KMS-11 (cell line): ENCODE results near the gene ADGRG6.

Source experiments
- H2AFZ ChIP-seq: fragments of 200-600 bp; sonication (generic); 2 replicates; pipeline ENCODE4 v1.6.1; 2016; ENCODE audit warnings: antibody characterized with exemption, mixed run types, low read depth
- H3K27ac ChIP-seq: fragments of 200-600 bp; sonication (generic); 2 replicates; pipeline ENCODE4 v1.6.1; 2016; ENCODE audit warnings: mild to moderate bottlenecking, mixed run types
- H3K27me3 ChIP-seq: fragments of 200-600 bp; sonication (generic); 2 replicates; pipeline ENCODE4 v1.6.1; 2017; ENCODE audit warnings: mild to moderate bottlenecking, low read depth, mixed run types, moderate library complexity; ENCODE audit not compliant: insufficient read depth
- H3K36me3 ChIP-seq: fragments of 200-600 bp; sonication (generic); 2 replicates; pipeline ENCODE4 v1.6.1; 2017; ENCODE audit warnings: mild to moderate bottlenecking, mixed run types; ENCODE audit not compliant: insufficient read depth
- H3K4me1 ChIP-seq: fragments of 200-600 bp; sonication (generic); 2 replicates; pipeline ENCODE4 v1.6.1; 2016; ENCODE audit warnings: mild to moderate bottlenecking, low read depth, mixed run types; ENCODE audit not compliant: poor library complexity, severe bottlenecking
- H3K4me2 ChIP-seq: fragments of 200-600 bp; sonication (generic); 2 replicates; pipeline ENCODE4 v1.7.0; 2016; ENCODE audit warnings: mild to moderate bottlenecking, mixed run types
- H3K4me3 ChIP-seq: fragments of 200-600 bp; sonication (generic); IDR thresholded peaks from 2 replicates; pipeline ENCODE4 v1.6.1; 2017; ENCODE audit warnings: low read depth, low read length, mixed read lengths; ENCODE audit not compliant: insufficient read depth
- H3K79me2 ChIP-seq: fragments of 200-600 bp; sonication (generic); 2 replicates; pipeline ENCODE4 v1.6.1; 2016; ENCODE audit warnings: low read depth, mixed run types; ENCODE audit not compliant: insufficient read depth
- H3K9ac ChIP-seq: fragments of 200-600 bp; sonication (generic); 2 replicates; pipeline ENCODE4 v1.6.1; 2016; ENCODE audit warnings: mild to moderate bottlenecking, mixed run types
- H4K20me1 ChIP-seq: fragments of 200-600 bp; sonication (generic); 2 replicates; pipeline ENCODE4 v1.6.1; 2016; ENCODE audit warnings: mild to moderate bottlenecking, mixed run types; ENCODE audit not compliant: insufficient read depth
- CTCF ChIP-seq: fragments of 200-600 bp; sonication (generic); conservative IDR thresholded peaks from 2 replicates; pipeline ENCODE4 v1.6.1; 2017; ENCODE audit warnings: low read depth, mild to moderate bottlenecking, antibody characterized with exemption, low read length, moderate library complexity, mixed read lengths

Gene ADGRG6

DNA sequence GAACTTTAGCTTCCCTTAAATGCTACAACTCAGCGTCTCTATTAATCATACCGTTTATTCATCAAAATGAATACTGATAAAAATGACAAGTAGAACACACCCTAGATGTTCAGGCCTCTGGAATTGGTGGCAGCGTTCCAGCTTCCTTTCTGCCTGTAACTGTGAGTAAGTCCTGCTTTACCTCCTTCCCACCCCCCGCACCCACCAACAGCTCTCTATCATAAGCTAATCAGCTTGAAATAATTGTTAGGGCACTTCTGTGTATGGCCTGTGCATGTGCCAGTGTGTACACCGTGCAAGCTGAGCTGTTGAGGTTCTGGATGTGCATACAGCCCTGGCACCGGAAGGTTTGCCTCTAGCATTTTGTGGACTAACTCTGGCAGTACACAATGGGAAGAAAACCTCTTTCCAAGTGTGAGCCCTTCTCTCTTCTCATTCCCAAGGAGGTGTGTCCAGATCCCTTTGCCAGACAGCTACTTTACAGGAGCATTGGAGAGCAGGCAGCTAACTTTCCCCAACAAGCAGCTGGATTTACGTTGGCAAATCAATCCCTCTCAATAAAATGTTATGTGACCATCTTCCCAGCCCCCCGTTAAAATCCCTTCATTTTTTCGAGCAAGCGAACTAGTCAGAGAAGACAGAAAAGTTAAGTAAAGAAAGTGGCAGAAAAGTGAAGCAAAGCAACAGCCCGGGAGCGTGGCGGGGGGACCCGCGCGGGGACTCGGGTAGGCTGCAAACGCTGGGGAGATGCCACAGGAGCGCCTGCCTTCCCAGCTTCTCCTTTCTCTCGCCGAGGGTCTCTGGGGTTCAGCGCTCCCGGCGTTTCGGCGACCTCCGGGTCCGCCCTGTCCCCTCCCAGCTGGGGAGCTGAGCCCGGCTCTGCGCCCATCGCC is 803 bp upstream of the ADGRG6 start:
- Histone ChIP-seq H3K4me2 (peak overlapping the region; percentile 46), H4K20me1 (no peaks in the 10 kb centered on the region), H3K4me3 (no peak overlapping the region), H3K4me1 (peaks cover 7% of the 10 kb centered on the region), H3K9ac (peak overlapping the region; percentile 33; the same call in 1 of the 2 replicates), H3K27me3 (no peaks in the 10 kb centered on the region), H2AFZ (peak overlapping the region; percentile 91), H3K79me2 (no peaks in the 10 kb centered on the region), H3K27ac (no peak overlapping the region), H3K36me3 (no peaks in the 10 kb centered on the region)
- no peak for TF ChIP-seq CTCF

DNA sequence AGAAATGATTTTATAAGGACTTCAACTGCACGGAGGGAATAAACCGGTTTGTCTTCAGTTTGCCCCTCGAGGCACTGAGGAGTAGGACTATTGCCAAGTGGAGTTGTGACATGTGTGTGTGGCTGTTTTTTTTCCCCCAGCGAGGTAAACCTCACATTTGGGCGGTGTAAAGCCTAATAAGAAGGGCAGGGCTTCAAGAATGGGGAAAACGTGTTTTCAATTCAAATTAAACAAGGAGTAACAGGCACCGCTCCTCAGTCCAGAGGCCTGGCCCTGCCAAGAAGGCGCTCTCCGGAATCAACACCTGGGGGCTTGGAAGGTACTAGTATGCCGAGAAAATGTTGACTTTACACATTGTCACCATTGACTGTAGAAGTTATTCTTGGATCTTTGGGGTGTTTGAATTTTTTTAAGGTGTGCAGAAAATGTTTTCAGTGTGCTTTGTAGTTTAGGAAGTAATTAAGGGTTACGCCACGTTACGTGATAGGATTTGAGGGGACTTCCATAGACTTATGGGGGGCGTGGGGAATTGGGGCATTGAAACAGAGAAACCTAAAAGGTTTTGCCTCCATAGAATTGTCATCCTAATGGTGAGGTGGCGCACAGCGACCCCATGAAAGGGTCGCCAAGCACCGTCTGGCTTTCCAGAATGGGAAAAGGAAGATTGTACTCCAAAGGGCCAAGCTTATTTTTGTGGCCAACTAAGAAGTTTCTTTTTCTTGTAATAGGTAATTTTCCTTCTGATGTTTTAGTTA is 791 bp downstream of the ADGRG6 start:
- H3K79me2 ChIP-seq: no peaks in the 10 kb centered on the region
- H3K4me3 ChIP-seq: no peak overlapping the region
- peak overlapping the region; percentile 77 for H3K4me2 ChIP-seq
- no peak for TF ChIP-seq CTCF
- H3K27ac ChIP-seq: no peak overlapping the region
- H3K36me3 ChIP-seq: no peaks in the 10 kb centered on the region
- H2AFZ ChIP-seq: peak overlapping the region; percentile 91
- H3K9ac ChIP-seq: peak overlapping the region; percentile 33; the same call in 1 of the 2 replicates
- H3K4me1 ChIP-seq: peaks cover 7% of the 10 kb centered on the region
- H3K27me3 ChIP-seq: no peaks in the 10 kb centered on the region
- H4K20me1 ChIP-seq: no peaks in the 10 kb centered on the region

DNA sequence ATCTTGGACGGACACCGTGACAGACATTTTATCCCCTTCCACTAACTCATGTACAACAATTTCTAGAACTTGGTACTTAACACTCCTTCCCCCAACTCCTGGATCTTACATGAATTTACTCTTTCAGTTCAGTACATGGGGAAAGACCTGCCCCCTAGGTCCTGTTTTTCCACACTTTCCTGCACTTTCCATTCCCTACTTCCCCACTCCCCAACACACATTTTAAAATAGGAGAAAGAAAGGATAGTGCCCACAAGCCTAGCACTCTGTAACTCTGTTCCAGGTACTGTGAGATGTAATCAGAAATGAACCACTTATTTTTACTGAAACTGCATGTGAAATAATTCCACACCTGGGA is 1.3 kb downstream of the ADGRG6 start:
- no peaks in the 10 kb centered on the region for H3K27me3 ChIP-seq

DNA sequence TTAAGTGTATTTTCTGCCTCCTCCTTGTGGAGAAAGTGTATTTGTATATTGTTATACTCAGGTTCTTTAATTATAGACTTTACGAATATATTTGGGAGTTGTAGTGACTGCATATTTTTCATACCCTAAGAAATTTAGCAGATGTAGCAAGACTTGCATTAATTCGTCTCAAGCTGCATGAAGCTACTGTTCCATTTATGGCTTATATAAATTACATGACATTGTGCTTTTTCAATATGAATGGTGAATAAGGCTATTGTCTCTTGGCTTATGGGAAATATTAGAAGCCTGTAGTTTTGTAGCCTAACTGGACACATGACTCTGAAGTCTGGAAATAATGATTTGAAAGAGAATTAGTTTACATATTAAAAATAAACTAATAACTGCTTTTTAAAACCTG is 2.4 kb downstream of the ADGRG6 start:
- TF ChIP-seq CTCF: no peak
- H4K20me1 ChIP-seq: no peaks in the 10 kb centered on the region
- H3K36me3 ChIP-seq: no peaks in the 10 kb centered on the region
- no peak overlapping the region for H3K4me3 ChIP-seq
- H3K4me2 ChIP-seq: no peak overlapping the region
- H3K27me3 ChIP-seq: no peaks in the 10 kb centered on the region
- no peak overlapping the region for H3K27ac ChIP-seq
- peaks cover 7% of the 10 kb centered on the region for H3K4me1 ChIP-seq
- H3K9ac ChIP-seq: no peak overlapping the region
- H3K79me2 ChIP-seq: no peaks in the 10 kb centered on the region
- no peak overlapping the region for H2AFZ ChIP-seq

More for the DNA sequence above, 1.3 kb downstream of the ADGRG6 start:
- H3K4me3 ChIP-seq: no peak overlapping the region
- no peaks in the 10 kb centered on the region for H4K20me1 ChIP-seq
- peaks cover 7% of the 10 kb centered on the region for H3K4me1 ChIP-seq
- H3K27ac ChIP-seq: no peak overlapping the region
- H2AFZ ChIP-seq: no peak overlapping the region
- H3K36me3 ChIP-seq: no peaks in the 10 kb centered on the region
- H3K79me2 ChIP-seq: no peaks in the 10 kb centered on the region
- no peak overlapping the region for H3K9ac ChIP-seq
- TF ChIP-seq CTCF: no peak
- H3K4me2 ChIP-seq: no peak overlapping the region
